Keratinocyte (primary cell): ENCODE results near the gene RAB42.

Experiments
- CTCF ChIP-seq, 3 experiments: IDR thresholded peaks in 1 of 3; conservative IDR thresholded peaks in 1 of 3; optimal IDR thresholded peaks in 1 of 3; 2 replicates in 2 of 3; 3 replicates in 1 of 3; pipeline versions ENCODE3 to v1.5.1; 2011; ENCODE audit warnings: low read length in 3 of 3, mild to moderate bottlenecking in 3 of 3, moderate library complexity in 2 of 3, control low read depth in 1 of 3, inconsistent platforms in 1 of 3; ENCODE audit not compliant: insufficient read depth in 2 of 3; ENCODE audit errors: extremely low read depth in 1 of 3
- EZH2 ChIP-seq: IDR thresholded peaks from one replicate; pipeline ENCODE4 v1.6.1; 2012; ENCODE audit warnings: inconsistent platforms, mild to moderate bottlenecking, low read length, moderate library complexity

DNA sequence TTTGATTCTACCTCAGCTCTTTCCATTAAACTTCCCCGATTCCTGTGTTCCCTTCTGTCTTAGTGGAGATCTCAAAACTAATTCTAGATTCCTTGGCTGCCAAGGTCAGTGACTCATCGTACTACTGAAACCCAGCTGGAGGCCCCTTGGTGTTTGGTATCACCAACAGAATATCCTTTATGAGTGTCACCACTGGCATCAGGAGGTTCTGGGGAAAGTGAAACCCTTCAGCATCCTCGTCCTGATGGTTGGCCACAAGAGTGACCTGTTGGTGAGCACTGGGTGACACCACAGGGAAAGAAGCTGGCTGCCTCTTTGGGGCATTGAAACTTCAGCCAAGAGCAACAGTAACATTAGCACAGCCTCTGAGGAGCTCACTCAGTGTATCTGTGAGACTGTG is 9.6 kb downstream of the RAB42 start:
- TF ChIP-seq CTCF (optimal IDR thresholded peaks at IDR 0.05 in 1 of 3, IDR thresholded peaks at IDR 0.05 in 1 of 3, conservative IDR thresholded peaks at IDR 0.05 in 1 of 3; ENCODE audit: extremely low read depth in 1 of 3, insufficient read depth in 2 of 3, low read length in 3 of 3) (no peak), EZH2 (no peak)
